ENCODE measurements around the gene BCAS1.

BCAS1 gene

GRCh38 chr20:54090230-54091119, 20.1 kb upstream of the BCAS1 start:
- Mint-ChIP-seq H3K27ac (no peak overlapping the region), H3K9me3 (no peaks in the 10 kb centered on the region)

GRCh38 chr20:54088430-54088829, 18.0 kb upstream of the BCAS1 start:
- H3K4me1 Mint-ChIP-seq = peaks cover 4% of the 10 kb centered on the region
- H3K9me3 Mint-ChIP-seq = no peaks in the 10 kb centered on the region
- no peak overlapping the region for H3K27ac Mint-ChIP-seq
- H3K36me3 Mint-ChIP-seq = no peaks in the 10 kb centered on the region
- no peaks in the 10 kb centered on the region for H3K27me3 Mint-ChIP-seq
- no peak overlapping the region for H3K4me3 Mint-ChIP-seq

More at GRCh38 chr20:54090230-54091119, 20.1 kb upstream of the BCAS1 start:
- H3K27me3 Mint-ChIP-seq = no peaks in the 10 kb centered on the region
- H3K36me3 Mint-ChIP-seq = no peaks in the 10 kb centered on the region
- H3K4me3 Mint-ChIP-seq = no peak overlapping the region
- peaks cover 4% of the 10 kb centered on the region for H3K4me1 Mint-ChIP-seq

- Mint-ChIP-seq H3K4me3 (no peak overlapping the region), H3K4me1 (peaks cover 5% of the 10 kb centered on the region), H3K27me3 (no peaks in the 10 kb centered on the region), H3K9me3 (no peaks in the 10 kb centered on the region), H3K27ac (no peak overlapping the region), H3K36me3 (no peaks in the 10 kb centered on the region)
Observed at GRCh38 chr20:54086507-54087039, 16.2 kb upstream of the BCAS1 start.

GRCh38 chr20:54085910-54086309, 15.5 kb upstream of the BCAS1 start:
- H3K9me3 Mint-ChIP-seq = no peaks in the 10 kb centered on the region
- no peaks in the 10 kb centered on the region for H3K27me3 Mint-ChIP-seq
- peaks cover 8% of the 10 kb centered on the region for H3K4me1 Mint-ChIP-seq
- no peaks in the 10 kb centered on the region for H3K36me3 Mint-ChIP-seq
- H3K4me3 Mint-ChIP-seq = no peak overlapping the region
- no peak overlapping the region for H3K27ac Mint-ChIP-seq

GRCh38 chr20:54085425-54085824, 15.0 kb upstream of the BCAS1 start:
- Mint-ChIP-seq H3K4me1 (peaks cover 6% of the 10 kb centered on the region), H3K36me3 (no peaks in the 10 kb centered on the region), H3K9me3 (no peaks in the 10 kb centered on the region), H3K4me3 (no peak overlapping the region), H3K27me3 (no peaks in the 10 kb centered on the region), H3K27ac (no peak overlapping the region)

GRCh38 chr20:54084727-54085388, 14.5 kb upstream of the BCAS1 start:
- Mint-ChIP-seq H3K27me3 (no peaks in the 10 kb centered on the region), H3K9me3 (no peaks in the 10 kb centered on the region), H3K4me1 (peaks cover 4% of the 10 kb centered on the region), H3K4me3 (no peak overlapping the region), H3K36me3 (no peaks in the 10 kb centered on the region), H3K27ac (no peak overlapping the region)

- H3K36me3 Mint-ChIP-seq = no peaks in the 10 kb centered on the region
- peaks cover 5% of the 10 kb centered on the region for H3K4me1 Mint-ChIP-seq
- H3K4me3 Mint-ChIP-seq = no peak overlapping the region
- no peaks in the 10 kb centered on the region for H3K9me3 Mint-ChIP-seq
- H3K27me3 Mint-ChIP-seq = no peaks in the 10 kb centered on the region
- H3K27ac Mint-ChIP-seq = no peak overlapping the region
Observed at GRCh38 chr20:54084193-54084592, 13.8 kb upstream of the BCAS1 start.

GRCh38 chr20:54083459-54083858, 13.1 kb upstream of the BCAS1 start:
- peaks cover 13% of the 10 kb centered on the region for H3K4me1 Mint-ChIP-seq
- no peak overlapping the region for H3K27ac Mint-ChIP-seq
- H3K4me3 Mint-ChIP-seq = no peak overlapping the region
- H3K27me3 Mint-ChIP-seq = no peaks in the 10 kb centered on the region
- H3K9me3 Mint-ChIP-seq = no peaks in the 10 kb centered on the region
- no peaks in the 10 kb centered on the region for H3K36me3 Mint-ChIP-seq

- Mint-ChIP-seq H3K27me3 (no peaks in the 10 kb centered on the region), H3K4me3 (no peak overlapping the region), H3K4me1 (peaks cover 26% of the 10 kb centered on the region), H3K27ac (no peak overlapping the region), H3K9me3 (no peaks in the 10 kb centered on the region), H3K36me3 (no peaks in the 10 kb centered on the region)
Observed at GRCh38 chr20:54082100-54082499, 11.7 kb upstream of the BCAS1 start.

- Mint-ChIP-seq H3K27ac (no peak overlapping the region), H3K4me1 (peaks cover 34% of the 10 kb centered on the region), H3K9me3 (no peaks in the 10 kb centered on the region), H3K36me3 (no peaks in the 10 kb centered on the region), H3K27me3 (no peaks in the 10 kb centered on the region), H3K4me3 (no peak overlapping the region)
Observed at GRCh38 chr20:54079652-54080051, 9.3 kb upstream of the BCAS1 start.

GRCh38 chr20:54078296-54078984, 8.0 kb upstream of the BCAS1 start:
- Mint-ChIP-seq H3K27ac (peak overlapping the region; percentile 85), H3K9me3 (no peaks in the 10 kb centered on the region), H3K4me1 (peaks cover 34% of the 10 kb centered on the region), H3K4me3 (peak overlapping the region; percentile 66), H3K36me3 (no peaks in the 10 kb centered on the region), H3K27me3 (no peaks in the 10 kb centered on the region)

GRCh38 chr20:54076259-54076658, 5.9 kb upstream of the BCAS1 start:
- Mint-ChIP-seq H3K27me3 (no peaks in the 10 kb centered on the region), H3K36me3 (no peaks in the 10 kb centered on the region), H3K9me3 (no peaks in the 10 kb centered on the region), H3K4me3 (no peak overlapping the region), H3K4me1 (peaks cover 30% of the 10 kb centered on the region), H3K27ac (no peak overlapping the region)

- H3K9me3 Mint-ChIP-seq = no peaks in the 10 kb centered on the region
- no peaks in the 10 kb centered on the region for H3K27me3 Mint-ChIP-seq
- no peak overlapping the region for H3K27ac Mint-ChIP-seq
- H3K36me3 Mint-ChIP-seq = no peaks in the 10 kb centered on the region
- peaks cover 30% of the 10 kb centered on the region for H3K4me1 Mint-ChIP-seq
- H3K4me3 Mint-ChIP-seq = no peak overlapping the region
Observed at GRCh38 chr20:54075322-54075721, 4.9 kb upstream of the BCAS1 start.

GRCh38 chr20:54074511-54074910, 4.1 kb upstream of the BCAS1 start:
- no peaks in the 10 kb centered on the region for H3K27me3 Mint-ChIP-seq
- no peaks in the 10 kb centered on the region for H3K36me3 Mint-ChIP-seq
- H3K4me3 Mint-ChIP-seq = no peak overlapping the region
- H3K27ac Mint-ChIP-seq = no peak overlapping the region
- H3K4me1 Mint-ChIP-seq = peaks cover 30% of the 10 kb centered on the region
- no peaks in the 10 kb centered on the region for H3K9me3 Mint-ChIP-seq

GRCh38 chr20:54073288-54073687, 2.9 kb upstream of the BCAS1 start:
- Mint-ChIP-seq H3K27me3 (no peaks in the 10 kb centered on the region), H3K4me3 (no peak overlapping the region), H3K36me3 (no peaks in the 10 kb centered on the region), H3K27ac (no peak overlapping the region), H3K9me3 (no peaks in the 10 kb centered on the region), H3K4me1 (peaks cover 20% of the 10 kb centered on the region)
